ENCODE measurements around the gene PYGB.
A peak's percentile ranks its signal among the peaks of the same experiment; 100 is the strongest.
"Not testable (repeated sequence)": the region's sequence is repeated elsewhere in the genome, so short reads cannot be mapped to it uniquely, and the experiment has no call there.

The PYGB gene

DNA sequence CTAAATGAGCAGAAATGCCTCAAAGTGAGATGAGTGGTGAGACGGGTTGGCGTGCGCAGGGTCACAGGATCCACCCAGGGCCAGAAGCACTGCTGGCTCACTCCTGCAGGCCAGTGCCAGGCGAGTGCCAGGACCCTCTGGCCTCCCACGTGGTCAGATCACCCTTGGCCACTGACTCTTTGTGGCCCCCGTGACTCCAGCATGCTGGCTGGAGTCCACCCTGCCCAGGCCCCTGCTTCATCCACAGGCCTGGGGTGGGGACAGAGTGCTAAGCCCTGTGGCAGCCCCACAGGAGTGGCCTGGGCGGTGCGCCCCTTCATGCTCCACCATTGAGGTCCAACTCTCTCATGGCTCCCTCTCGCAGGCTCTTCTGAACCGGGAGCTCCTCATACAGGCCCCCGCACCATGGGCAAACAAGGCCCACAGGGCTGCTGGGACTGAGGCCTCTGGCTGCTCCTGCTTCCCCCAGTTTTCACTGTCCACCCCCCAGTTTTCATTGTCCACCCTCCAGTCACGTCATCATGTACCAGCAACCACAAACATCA lies 81.1 kb downstream of the PYGB start:
- Histone ChIP-seq H2BK120ac (ENCODE audit: low read depth, low read length) (no peak overlapping the region), H3K18ac (ENCODE audit: low read length) (peak overlapping the region; percentile 35), H3K4me3 (ENCODE audit: low read length in 2 of 2) (no peak overlapping the region), H3K4me2 (ENCODE audit: insufficient read depth, low read length, poor library complexity, severe bottlenecking) (no peak overlapping the region), H2AFZ (ENCODE audit: low read length) (no peak overlapping the region), H3K4me1 (ENCODE audit: control insufficient read depth in 2 of 2, insufficient read depth in 1 of 2, low read depth in 1 of 2, low read length in 2 of 2) (no peaks in the 10 kb centered on the region), H2BK5ac (ENCODE audit: low read length) (no peak overlapping the region), H3K27ac (replicated peaks; ENCODE audit: low read length) (no peak overlapping the region), H3K23ac (ENCODE audit: low read depth, low read length, poor library complexity) (peak overlapping the region; percentile 39), H2BK12ac (ENCODE audit: low read length) (no peak overlapping the region), H3K79me1 (ENCODE audit: low read depth, low read length) (peaks cover 8% of the 10 kb centered on the region), H2BK15ac (ENCODE audit: low read length) (no peak overlapping the region), H3K4ac (ENCODE audit: low read length) (no peak overlapping the region), H3K27me3 (ENCODE audit: control insufficient read depth in 3 of 3, insufficient read depth in 3 of 3, low read depth in 1 of 3, low read length in 3 of 3) (no peaks in the 10 kb centered on the region), H3K14ac (ENCODE audit: low read length) (peak overlapping the region; percentile 47), H3K9me3 (replicated peaks in 1 of 2; ENCODE audit: control insufficient read depth in 2 of 2, insufficient read depth in 1 of 2, low read depth in 1 of 2, low read length in 2 of 2) (peaks cover 2 to 12% of the 10 kb centered on the region in 2 donors), H2AK5ac (ENCODE audit: low read depth, low read length) (no peak overlapping the region), H3K36me3 (replicated peaks in 1 of 2; ENCODE audit: control insufficient read depth in 2 of 2, insufficient read depth in 2 of 2, low read length in 2 of 2) (peaks cover 2 to 7% of the 10 kb centered on the region in 2 donors), H3K9ac (ENCODE audit: low read depth, low read length, poor library complexity) (no peak overlapping the region), H4K91ac (ENCODE audit: low read depth, low read length, poor library complexity) (no peak overlapping the region), H4K8ac (ENCODE audit: low read depth, low read length) (no peak overlapping the region)
- WGBS, 2 donors (ENCODE audit: extremely low coverage in 2 of 2, insufficient read length in 2 of 2, insufficient replicate concordance in 1 of 2), result no CpG with 5 or more reads among the region's 12 CpGs
- DNase-seq (ENCODE audit: low spot score), result no peak

DNA sequence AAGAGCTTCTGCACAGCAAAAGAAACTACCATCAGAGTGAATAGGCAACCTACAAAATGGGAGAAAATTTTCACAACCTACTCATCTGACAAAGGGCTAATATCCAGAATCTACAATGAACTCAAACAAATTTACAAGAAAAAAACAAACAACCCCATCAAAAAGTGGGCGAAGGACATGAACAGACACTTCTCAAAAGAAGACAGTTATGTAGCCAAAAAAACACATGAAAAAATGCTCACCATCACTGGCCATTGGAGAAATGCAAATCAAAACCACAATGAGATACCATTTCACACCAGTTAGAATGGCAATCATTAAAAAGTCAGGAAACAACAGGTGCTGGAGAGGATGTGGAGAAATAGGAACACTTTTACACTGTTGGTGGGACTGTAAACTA lies 87.1 kb downstream of the PYGB start:
- no CpG with 5 or more reads among the region's 1 CpG for WGBS, 2 donors (ENCODE audit: extremely low coverage in 2 of 2, insufficient read length in 2 of 2, insufficient replicate concordance in 1 of 2)
- H3K4me3 ChIP-seq (ENCODE audit: low read length in 2 of 2); H2BK5ac ChIP-seq (ENCODE audit: low read length); H3K4ac ChIP-seq (ENCODE audit: low read length); H3K9ac ChIP-seq (ENCODE audit: low read depth, low read length, poor library complexity); H3K27ac ChIP-seq (replicated peaks; ENCODE audit: low read length); H3K9me3 ChIP-seq (replicated peaks in 1 of 2; ENCODE audit: control insufficient read depth in 2 of 2, insufficient read depth in 1 of 2, low read depth in 1 of 2, low read length in 2 of 2); DNase-seq (ENCODE audit: low spot score); H2BK15ac ChIP-seq (ENCODE audit: low read length); H3K23ac ChIP-seq (ENCODE audit: low read depth, low read length, poor library complexity); H2AFZ ChIP-seq (ENCODE audit: low read length); H2BK120ac ChIP-seq (ENCODE audit: low read depth, low read length); H3K4me2 ChIP-seq (ENCODE audit: insufficient read depth, low read length, poor library complexity, severe bottlenecking); H3K18ac ChIP-seq (ENCODE audit: low read length); H3K14ac ChIP-seq (ENCODE audit: low read length); H2AK5ac ChIP-seq (ENCODE audit: low read depth, low read length); H4K8ac ChIP-seq (ENCODE audit: low read depth, low read length); H3K79me1 ChIP-seq (ENCODE audit: low read depth, low read length); H4K91ac ChIP-seq (ENCODE audit: low read depth, low read length, poor library complexity); H2BK12ac ChIP-seq (ENCODE audit: low read length); H3K4me1 ChIP-seq (ENCODE audit: control insufficient read depth in 2 of 2, insufficient read depth in 1 of 2, low read depth in 1 of 2, low read length in 2 of 2); H3K27me3 ChIP-seq (ENCODE audit: control insufficient read depth in 3 of 3, insufficient read depth in 3 of 3, low read depth in 1 of 3, low read length in 3 of 3): not testable (repeated sequence)
- peaks cover 2 to 17% of the 10 kb centered on the region in 2 donors for H3K36me3 ChIP-seq (replicated peaks in 1 of 2; ENCODE audit: control insufficient read depth in 2 of 2, insufficient read depth in 2 of 2, low read length in 2 of 2)

DNA sequence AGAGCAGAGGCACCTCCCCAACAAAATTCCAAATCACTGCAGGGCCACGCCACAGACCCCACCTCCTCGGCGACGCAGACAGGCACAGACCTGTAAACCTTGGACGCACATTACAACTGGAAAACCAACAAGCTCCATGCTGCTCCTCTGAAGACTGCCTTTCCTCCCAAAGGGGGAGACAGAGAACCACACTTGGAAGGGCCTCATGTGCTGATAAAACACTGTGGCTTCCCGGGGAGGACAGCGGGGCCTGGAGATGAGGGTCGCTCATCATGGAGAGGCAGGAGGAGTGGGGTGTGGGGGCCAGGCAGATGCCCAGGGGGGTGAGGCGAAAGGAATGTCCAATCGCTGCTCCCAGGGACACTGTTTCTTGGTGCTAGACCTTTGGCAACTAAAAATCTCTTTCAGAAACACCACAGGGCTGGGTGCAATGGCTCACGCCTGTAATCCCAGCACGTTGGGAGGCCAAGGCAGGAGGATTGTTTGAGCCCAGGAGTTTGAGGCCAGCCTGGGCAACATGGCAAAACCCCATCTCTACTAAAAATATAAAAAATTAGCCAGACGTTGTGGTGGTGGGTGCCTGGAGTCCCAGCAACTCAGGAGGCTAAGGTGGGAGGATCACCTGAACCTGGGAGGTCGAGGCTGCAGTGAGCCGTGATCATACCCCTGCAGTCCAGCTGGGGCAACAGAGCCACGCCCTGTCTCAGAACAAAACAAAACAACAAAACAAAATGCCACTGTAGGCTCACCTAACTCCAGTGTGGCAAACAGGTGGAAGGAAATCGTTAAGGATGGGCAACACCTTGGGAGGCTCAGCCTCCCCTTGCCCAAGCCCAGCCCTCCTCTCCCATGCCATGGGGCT lies 88.9 kb downstream of the PYGB start:
- no peak for DNase-seq (ENCODE audit: low spot score)
- no peak overlapping the region for H2BK12ac ChIP-seq (ENCODE audit: low read length)
- H3K9me3 ChIP-seq (replicated peaks in 1 of 2; ENCODE audit: control insufficient read depth in 2 of 2, insufficient read depth in 1 of 2, low read depth in 1 of 2, low read length in 2 of 2), result no peaks in the 10 kb centered on the region
- H3K4me3 ChIP-seq (ENCODE audit: low read length in 2 of 2), result no peak overlapping the region
- peaks cover 0 to 5% of the 10 kb centered on the region in 2 donors for H3K4me1 ChIP-seq (ENCODE audit: control insufficient read depth in 2 of 2, insufficient read depth in 1 of 2, low read depth in 1 of 2, low read length in 2 of 2)
- no peak overlapping the region for H3K9ac ChIP-seq (ENCODE audit: low read depth, low read length, poor library complexity)
- no peak overlapping the region for H3K14ac ChIP-seq (ENCODE audit: low read length)
- H2BK120ac ChIP-seq (ENCODE audit: low read depth, low read length), result no peak overlapping the region
- H3K27me3 ChIP-seq (ENCODE audit: control insufficient read depth in 3 of 3, insufficient read depth in 3 of 3, low read depth in 1 of 3, low read length in 3 of 3), result no peaks in the 10 kb centered on the region
- no peak overlapping the region for H2BK5ac ChIP-seq (ENCODE audit: low read length)
- no peak overlapping the region for H3K27ac ChIP-seq (replicated peaks; ENCODE audit: low read length)
- H4K8ac ChIP-seq (ENCODE audit: low read depth, low read length), result no peak overlapping the region
- H3K4ac ChIP-seq (ENCODE audit: low read length), result no peak overlapping the region
- peaks cover 2 to 17% of the 10 kb centered on the region in 2 donors for H3K36me3 ChIP-seq (replicated peaks in 1 of 2; ENCODE audit: control insufficient read depth in 2 of 2, insufficient read depth in 2 of 2, low read length in 2 of 2)
- no peak overlapping the region for H2AK5ac ChIP-seq (ENCODE audit: low read depth, low read length)
- H3K23ac ChIP-seq (ENCODE audit: low read depth, low read length, poor library complexity), result no peak overlapping the region
- H2BK15ac ChIP-seq (ENCODE audit: low read length), result no peak overlapping the region
- no peak overlapping the region for H3K18ac ChIP-seq (ENCODE audit: low read length)
- WGBS, 2 donors (ENCODE audit: extremely low coverage in 2 of 2, insufficient read length in 2 of 2, insufficient replicate concordance in 1 of 2), result no CpG with 5 or more reads among the region's 17 CpGs
- H3K79me1 ChIP-seq (ENCODE audit: low read depth, low read length), result peaks cover 5% of the 10 kb centered on the region
- H3K4me2 ChIP-seq (ENCODE audit: insufficient read depth, low read length, poor library complexity, severe bottlenecking), result no peak overlapping the region
- no peak overlapping the region for H2AFZ ChIP-seq (ENCODE audit: low read length)
- no peak overlapping the region for H4K91ac ChIP-seq (ENCODE audit: low read depth, low read length, poor library complexity)

Data from neuronal stem cell (in vitro differentiated cells).